Sigmoid colon (tissue), 4 donors: ENCODE measurements around the gene DLGAP4.
"Not testable (repeated sequence)": the region's sequence is repeated elsewhere in the genome, so short reads cannot be mapped to it uniquely, and the experiment has no call there.

Experiments
- POLR2A ChIP-seq, 2 donors: fragments of 450-650 bp; IDR thresholded peaks; one replicate each; pipeline ENCODE4 v1.6.1; 2016; ENCODE audit warnings: antibody characterized with exemption in 2 of 2, mild to moderate bottlenecking in 2 of 2, moderate library complexity in 2 of 2
- POLR2AphosphoS5 ChIP-seq, 4 donors: sonication (generic); formaldehyde crosslinking; IDR thresholded peaks; one replicate each; pipeline ENCODE4 v1.6.1; 2017; ENCODE audit warnings: antibody characterized with exemption in 4 of 4
- TF ChIP-seq, protein P1 (sequence below), 4 experiments: fragments of 450-650 bp in 3 of 4; fragments of 200-600 bp in 1 of 4; IDR thresholded peaks; one replicate each; pipeline ENCODE4 v1.5.1; 2016 to 2019; ENCODE audit warnings: antibody characterized with exemption in 4 of 4, mild to moderate bottlenecking in 3 of 4, moderate library complexity in 2 of 4

DNA sequence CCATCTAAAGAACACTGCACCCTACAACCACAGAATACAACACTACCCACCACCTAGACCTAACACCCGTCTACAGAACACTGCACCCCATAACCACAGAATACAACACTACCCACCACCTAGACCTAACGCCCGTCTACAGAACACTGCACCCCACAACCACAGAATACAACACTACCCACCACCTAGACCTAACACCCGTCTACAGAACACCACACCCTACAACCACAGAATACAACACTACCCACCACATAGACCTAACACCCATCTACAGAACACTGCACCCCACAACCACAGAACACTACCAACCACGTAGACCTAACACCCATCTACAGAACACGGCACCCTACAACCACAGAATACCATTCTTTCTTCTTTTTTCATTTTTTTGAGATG, 258.6 kb downstream of the DLGAP4 start:
- TF ChIP-seq POLR2AphosphoS5, POLR2A (IDR thresholded peaks at IDR 0.05): not testable (repeated sequence)
- TF ChIP-seq, protein P1, sequence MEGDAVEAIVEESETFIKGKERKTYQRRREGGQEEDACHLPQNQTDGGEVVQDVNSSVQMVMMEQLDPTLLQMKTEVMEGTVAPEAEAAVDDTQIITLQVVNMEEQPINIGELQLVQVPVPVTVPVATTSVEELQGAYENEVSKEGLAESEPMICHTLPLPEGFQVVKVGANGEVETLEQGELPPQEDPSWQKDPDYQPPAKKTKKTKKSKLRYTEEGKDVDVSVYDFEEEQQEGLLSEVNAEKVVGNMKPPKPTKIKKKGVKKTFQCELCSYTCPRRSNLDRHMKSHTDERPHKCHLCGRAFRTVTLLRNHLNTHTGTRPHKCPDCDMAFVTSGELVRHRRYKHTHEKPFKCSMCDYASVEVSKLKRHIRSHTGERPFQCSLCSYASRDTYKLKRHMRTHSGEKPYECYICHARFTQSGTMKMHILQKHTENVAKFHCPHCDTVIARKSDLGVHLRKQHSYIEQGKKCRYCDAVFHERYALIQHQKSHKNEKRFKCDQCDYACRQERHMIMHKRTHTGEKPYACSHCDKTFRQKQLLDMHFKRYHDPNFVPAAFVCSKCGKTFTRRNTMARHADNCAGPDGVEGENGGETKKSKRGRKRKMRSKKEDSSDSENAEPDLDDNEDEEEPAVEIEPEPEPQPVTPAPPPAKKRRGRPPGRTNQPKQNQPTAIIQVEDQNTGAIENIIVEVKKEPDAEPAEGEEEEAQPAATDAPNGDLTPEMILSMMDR (IDR thresholded peaks at IDR 0.05) = not testable (repeated sequence)
